ENCODE measurements around the gene RABGAP1L. TPM values are rescaled to one million over a fixed set of nuclear protein-coding genes. Genes with fewer than 3 reads are reported as not detected.

Gene RABGAP1L
- total RNA-seq, 3 donors from 2014 or later, result 46.1 to 74.7 (median 59.2) TPM

DNA sequence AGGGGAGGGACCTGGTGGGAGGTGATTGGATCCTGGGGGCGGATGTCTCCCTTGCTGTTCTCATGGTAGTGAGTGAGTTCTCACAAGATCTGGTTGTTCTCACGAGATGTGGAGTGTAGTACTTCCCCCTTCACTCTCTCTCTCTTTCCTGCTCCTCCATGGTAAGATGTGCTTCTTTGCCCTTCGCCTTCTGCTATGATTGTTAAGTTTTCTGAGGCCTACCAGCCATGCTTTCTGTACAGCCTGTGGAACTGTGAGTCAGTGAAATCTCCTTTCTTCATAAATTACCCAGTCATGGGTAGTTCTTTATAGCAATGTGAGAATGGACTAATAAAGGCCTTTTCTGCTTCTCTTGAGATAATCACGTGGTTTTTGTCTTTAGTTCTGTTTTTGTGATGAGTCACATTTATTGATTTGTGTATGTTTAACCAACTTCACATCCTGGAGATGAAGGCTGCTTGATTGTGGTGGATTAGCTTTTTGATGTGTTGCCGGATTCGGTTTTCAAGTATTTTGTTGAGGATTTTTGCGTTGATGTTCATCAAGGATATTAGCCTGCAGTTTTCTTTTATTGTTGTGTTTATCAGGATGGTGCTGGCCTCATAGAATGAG, 45.5 kb downstream of the RABGAP1L start:
- no peak overlapping the region for H3K4me3 ChIP-seq
- intact Hi-C loops (cut with DNase I, micrococcal nuclease), result no loop called here
- no peaks in the 10 kb centered on the region for H3K4me1 ChIP-seq (ENCODE audit: low read depth)
- DNase-seq (no peak), ATAC-seq (peak; percentile 32)
- TF ChIP-seq, protein P1, sequence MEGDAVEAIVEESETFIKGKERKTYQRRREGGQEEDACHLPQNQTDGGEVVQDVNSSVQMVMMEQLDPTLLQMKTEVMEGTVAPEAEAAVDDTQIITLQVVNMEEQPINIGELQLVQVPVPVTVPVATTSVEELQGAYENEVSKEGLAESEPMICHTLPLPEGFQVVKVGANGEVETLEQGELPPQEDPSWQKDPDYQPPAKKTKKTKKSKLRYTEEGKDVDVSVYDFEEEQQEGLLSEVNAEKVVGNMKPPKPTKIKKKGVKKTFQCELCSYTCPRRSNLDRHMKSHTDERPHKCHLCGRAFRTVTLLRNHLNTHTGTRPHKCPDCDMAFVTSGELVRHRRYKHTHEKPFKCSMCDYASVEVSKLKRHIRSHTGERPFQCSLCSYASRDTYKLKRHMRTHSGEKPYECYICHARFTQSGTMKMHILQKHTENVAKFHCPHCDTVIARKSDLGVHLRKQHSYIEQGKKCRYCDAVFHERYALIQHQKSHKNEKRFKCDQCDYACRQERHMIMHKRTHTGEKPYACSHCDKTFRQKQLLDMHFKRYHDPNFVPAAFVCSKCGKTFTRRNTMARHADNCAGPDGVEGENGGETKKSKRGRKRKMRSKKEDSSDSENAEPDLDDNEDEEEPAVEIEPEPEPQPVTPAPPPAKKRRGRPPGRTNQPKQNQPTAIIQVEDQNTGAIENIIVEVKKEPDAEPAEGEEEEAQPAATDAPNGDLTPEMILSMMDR (IDR thresholded peaks at IDR 0.05), result no peak
- H3K36me3 ChIP-seq (ENCODE audit: low read depth), result no peaks in the 10 kb centered on the region
- peaks cover 4% of the 10 kb centered on the region for H3K9me3 ChIP-seq

DNA sequence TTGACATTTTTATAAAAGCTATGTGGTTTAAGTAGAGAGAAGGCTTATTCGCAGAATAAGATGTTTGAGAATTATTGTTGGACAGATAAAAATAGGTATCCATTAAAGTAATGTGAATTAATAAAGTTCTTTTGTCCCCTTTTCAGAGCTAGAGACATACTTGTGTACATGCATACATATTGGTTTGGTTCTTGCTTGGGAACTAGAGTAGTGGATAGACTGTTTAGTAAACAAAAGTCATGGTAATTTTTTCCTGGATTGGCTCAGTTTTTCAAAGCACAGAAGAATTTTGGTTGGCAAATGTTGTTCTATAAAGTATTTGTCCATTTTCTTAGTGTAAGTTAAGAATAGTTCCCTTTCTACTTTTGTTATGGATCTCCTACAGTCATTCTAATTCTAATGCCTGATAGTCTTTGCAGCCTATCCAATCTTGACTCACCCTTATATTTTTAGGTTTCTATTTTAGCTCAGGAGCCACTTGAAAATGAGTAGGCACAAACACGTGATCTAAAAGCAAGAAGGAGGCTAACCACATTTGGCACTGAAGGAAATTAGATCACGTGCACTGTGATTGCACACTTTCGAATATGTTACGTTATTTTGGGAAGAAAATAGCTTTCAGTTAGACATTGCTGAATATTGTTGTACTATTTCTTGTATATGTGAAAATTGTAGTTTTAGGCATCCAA, 47.0 kb downstream of the RABGAP1L start:
- ATAC-seq, result no peak
- intact Hi-C loops (cut with DNase I, micrococcal nuclease), result no loop called here
- Histone ChIP-seq H3K36me3 (ENCODE audit: low read depth) (no peaks in the 10 kb centered on the region), H3K4me1 (ENCODE audit: low read depth) (no peaks in the 10 kb centered on the region), H3K4me3 (no peak overlapping the region), H3K9me3 (peaks cover 4% of the 10 kb centered on the region)
- DNase-seq, result no peak
- TF ChIP-seq, protein P1 (IDR thresholded peaks at IDR 0.05), result no peak

DNA sequence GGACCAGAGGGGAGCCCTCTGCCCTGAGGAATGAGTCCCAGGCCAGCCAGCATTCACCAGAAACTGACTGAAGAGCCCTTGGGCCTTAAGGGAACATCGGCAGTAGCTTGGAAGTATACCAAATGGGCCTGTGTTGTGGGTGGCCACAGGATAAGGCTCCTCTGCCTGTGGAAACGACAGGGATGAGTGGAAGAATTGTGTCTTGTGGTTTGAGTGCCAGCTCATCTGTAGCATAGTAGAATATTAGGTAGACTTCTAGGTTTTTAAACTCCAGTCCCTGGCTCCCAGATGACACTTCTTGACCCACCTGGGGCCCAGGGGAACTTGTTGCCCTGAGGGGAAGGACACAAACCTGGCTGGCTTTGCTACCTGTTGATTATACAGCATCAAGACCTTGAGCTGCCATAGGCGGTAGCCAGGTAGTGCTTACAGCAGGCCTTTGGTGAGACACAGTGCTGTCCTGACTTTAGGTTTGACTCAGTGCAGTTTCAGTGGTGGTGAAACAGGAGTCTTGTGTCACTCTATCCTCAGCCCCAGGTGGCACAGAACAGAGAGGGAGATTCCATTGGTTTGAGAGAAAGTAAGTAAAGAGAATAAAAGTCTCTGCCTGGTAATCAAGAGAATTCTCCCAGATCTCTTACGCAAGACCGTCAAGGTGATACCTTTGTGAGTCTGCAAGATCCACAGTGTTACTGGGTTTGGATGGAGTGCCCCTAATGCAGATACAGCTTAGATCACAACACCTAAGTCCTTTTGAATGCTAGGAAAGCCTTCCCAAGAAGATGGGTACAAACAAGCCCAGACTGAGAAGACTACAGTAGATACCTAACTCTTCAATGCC, 50.2 kb downstream of the RABGAP1L start:
- Histone ChIP-seq H3K4me3 (no peak overlapping the region), H3K4me1 (ENCODE audit: low read depth) (no peaks in the 10 kb centered on the region), H3K36me3 (ENCODE audit: low read depth) (no peaks in the 10 kb centered on the region), H3K9me3 (no peaks in the 10 kb centered on the region)
- no peak for ATAC-seq
- intact Hi-C loops (cut with DNase I, micrococcal nuclease), result no loop called here
- DNase-seq, result no peak
- TF ChIP-seq, protein P1 (IDR thresholded peaks at IDR 0.05), result no peak

DNA sequence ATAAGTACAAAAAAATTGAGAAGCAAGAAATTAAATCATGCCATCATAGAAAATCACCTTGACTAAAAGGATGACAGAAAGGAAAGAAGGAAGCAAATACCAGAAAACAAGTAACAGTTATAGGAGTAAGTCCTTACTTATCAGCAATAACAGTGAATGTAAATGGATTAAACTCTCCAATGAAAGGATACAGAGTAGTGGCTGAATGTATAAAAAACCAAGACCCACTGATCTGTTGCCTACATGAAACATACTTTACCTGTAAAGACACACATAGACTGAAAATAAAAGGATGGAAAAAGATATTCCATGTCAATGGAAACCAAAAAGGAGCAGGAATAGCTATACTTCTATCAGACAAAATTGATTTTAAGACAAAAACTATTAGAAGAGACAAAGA, 52.2 kb downstream of the RABGAP1L start:
- ATAC-seq (no peak), DNase-seq (no peak)
- TF ChIP-seq, protein P1 (IDR thresholded peaks at IDR 0.05), result no peak
- H3K4me1 ChIP-seq (ENCODE audit: low read depth), result no peaks in the 10 kb centered on the region
- intact Hi-C loops (cut with DNase I, micrococcal nuclease), result no loop called here
- H3K4me3 ChIP-seq, result no peak overlapping the region
- H3K9me3 ChIP-seq, result no peaks in the 10 kb centered on the region
- H3K36me3 ChIP-seq (ENCODE audit: low read depth), result no peaks in the 10 kb centered on the region

DNA sequence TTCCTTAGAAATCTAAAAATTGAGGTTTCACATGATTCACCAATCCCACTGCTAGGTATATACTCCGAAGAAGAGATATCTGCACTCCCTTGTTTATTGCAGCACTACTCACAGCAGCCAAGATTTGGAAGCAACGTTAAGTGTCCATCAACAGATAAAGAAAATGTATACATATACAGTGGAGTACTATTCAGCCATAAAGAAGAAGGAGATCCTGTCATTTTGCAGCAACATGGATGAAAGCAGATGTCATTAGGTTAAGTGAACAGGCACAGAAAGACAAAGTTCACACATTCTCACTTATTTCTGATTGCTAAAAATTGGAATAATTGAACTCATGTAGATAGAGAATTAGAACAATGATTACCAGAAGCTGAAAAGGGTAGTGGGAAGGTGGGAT, 56.4 kb downstream of the RABGAP1L start:
- TF ChIP-seq, protein P1 (IDR thresholded peaks at IDR 0.05), result no peak
- Histone ChIP-seq H3K36me3 (ENCODE audit: low read depth) (no peaks in the 10 kb centered on the region), H3K4me3 (no peak overlapping the region), H3K4me1 (ENCODE audit: low read depth) (no peaks in the 10 kb centered on the region), H3K9me3 (no peaks in the 10 kb centered on the region)
- DNase-seq, result no peak
- intact Hi-C loops (cut with DNase I, micrococcal nuclease), result no loop called here
- no peak for ATAC-seq

All from mucosa of descending colon (tissue), 3 donors.